HG03575 (cell line): ENCODE data around the gene ANTXR1.

Experiments used
- ATAC-seq: cut with Tn5 transposase; IDR thresholded peaks from one replicate; pipeline ENCODE4 v1.9.1; 2021; ENCODE audit not compliant: unreplicated experiment, insufficient number of reproducible peaks, low FRiP score; ENCODE audit errors: extremely low read depth

ANTXR1 gene

DNA sequence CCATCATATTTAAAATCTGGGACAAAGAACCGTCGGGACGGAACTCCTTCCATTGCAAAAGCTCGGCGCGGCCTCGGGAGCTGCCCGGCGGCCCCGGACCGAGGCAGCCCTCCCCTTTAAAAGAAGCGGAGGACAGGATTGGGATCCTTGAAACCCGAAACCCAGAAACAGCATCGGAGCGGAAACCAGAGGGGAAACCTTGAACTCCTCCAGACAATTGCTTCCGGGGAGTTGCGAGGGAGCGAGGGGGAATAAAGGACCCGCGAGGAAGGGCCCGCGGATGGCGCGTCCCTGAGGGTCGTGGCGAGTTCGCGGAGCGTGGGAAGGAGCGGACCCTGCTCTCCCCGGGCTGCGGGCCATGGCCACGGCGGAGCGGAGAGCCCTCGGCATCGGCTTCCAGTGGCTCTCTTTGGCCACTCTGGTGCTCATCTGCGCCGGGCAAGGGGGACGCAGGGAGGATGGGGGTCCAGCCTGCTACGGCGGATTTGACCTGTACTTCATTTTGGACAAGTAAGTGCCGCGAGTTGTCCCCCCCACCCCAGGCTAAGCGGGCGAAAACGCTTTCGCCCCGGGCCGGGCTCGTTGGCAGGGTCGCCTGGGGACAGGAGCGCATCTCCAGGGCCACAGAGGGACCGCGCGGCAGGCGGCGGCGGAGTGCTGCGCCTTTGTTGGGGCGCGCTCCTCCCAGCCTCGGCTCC lies at the start of gene ANTXR1:
ANTXR1 (plus strand) TSS at position 38 of the 698 bp plus-strand sequence; CDS start at position 359, 321 bp downstream.
- no peak for ATAC-seq

DNA sequence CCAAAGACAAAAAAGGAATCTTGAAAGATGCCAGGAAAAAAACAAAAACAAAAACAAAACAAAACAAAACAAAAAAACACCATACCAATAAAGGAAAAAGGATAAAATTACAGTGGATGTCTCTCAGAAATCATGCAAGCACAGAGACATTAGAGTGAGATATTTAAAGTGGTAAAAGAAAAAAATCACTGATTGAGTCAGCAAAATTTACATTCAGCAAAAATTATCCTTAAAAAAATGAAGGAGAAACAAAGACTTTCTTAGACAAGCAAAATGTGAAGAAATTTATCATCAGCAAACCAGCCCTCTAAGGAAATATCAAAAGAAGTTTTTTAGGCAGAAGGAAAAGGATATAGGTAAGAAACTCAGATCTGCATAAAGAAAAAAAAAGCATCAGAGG lies 48.7 kb upstream of the ANTXR1 start:
- ATAC-seq, result no peak

DNA sequence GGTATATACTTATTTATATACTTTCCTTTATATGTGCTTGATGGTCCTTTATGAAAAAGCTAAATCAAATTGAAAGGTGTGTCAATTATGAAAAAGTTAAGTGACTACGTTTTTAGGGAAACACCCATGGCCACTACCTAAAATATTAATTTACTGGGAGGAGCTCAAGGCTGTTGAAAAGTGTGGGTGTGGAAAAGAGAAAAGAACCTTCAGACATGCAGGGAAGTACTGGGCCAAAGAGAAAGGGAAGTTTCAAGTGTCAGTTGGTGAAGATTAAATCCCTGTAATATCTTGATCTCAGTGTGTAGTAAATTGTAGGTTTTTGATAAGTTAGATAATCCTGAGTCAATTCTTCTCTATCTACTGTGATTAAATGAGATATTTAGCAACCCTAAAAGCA lies 44.8 kb upstream of the ANTXR1 start:
- ATAC-seq, result no peak

- no peak for ATAC-seq
These were observed 43.1 kb upstream of the ANTXR1 start for GRCh38 chr2:68969736-68970490.

DNA sequence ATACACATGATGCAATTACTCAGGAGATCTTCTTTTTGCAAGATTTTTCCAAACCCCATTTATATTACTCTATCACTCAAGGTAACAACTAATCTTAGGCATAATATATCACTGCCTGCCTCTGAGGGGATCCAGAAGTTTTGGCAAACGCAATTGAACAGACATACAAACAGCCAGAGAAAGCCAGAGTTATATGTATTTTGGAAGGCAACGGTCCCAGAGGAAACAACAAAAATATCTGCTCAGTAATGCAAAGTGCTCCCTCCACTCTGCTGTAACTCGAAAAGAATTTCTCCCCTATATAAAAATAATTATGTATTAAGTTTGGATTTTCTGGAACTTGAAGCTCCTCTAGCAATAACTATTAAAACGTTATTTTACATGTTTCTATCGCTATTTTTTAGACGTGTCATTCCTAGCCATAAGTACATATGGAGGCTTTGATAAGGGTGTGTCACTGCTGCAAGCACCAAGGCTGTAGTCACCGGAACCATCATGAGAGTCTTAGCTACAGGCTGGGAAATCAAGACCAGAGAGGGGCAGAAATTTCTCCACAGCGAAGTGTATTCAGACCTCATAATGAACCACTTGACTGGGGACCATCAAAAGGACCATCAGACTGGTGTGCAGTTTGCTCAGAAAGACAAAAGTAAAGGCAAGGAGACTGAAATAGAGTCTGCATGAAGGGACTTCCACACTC lies 42.3 kb upstream of the ANTXR1 start:
- ATAC-seq, result no peak

DNA sequence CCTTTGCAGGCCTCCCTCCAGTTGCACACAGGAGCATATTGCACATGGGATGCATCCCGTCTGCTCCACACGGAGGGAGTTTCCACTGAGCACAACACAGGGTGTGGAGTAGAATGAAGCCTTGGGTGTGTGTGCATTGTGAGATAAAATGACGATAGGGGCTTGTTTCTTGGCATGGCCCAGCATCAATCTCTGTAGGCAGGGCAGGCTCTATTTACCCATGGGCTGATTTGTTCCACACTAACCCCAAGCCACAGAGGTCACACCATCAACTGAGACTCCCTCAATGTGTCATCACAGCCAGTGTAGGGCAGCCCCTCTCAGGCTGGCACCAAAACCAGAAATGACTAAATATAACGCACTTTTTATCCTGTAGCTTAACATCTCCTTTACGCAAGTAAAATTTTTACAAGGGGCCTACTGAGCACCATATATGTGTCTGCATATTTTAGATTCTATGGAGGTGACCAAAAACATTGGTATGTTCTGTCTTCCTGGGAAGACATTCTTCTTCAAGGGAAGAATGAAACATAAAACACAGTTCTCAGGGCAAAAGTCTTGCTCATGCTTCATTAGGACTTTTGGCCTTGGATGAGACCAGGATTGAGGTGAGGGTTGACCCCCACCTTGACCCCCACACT lies 41.3 kb upstream of the ANTXR1 start:
- no peak for ATAC-seq

DNA sequence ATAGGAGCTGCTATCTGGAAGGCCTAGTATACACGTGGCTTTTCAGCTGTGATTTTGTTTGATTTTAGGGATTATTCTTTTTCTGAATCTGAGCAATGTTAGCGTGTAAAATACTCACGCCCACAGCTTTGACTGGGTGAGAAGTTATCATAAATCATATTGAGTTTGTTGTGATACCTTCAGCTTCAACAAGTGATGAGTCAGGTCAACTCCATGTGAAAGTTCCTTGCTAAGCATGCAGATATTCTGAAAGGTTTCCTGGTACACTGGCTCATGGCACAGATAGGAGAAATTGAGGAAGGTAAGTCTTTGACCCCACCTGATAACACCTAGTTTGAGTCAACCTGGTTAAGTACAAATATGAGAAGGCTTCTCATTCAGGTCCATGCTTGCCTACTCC lies 38.7 kb upstream of the ANTXR1 start, which contains the start of gene GKN1:
GKN1 (plus strand) TSS at position 386 of the 400 bp plus-strand sequence. CDS start 42 bp downstream, outside the sequence.
- ATAC-seq, result no peak

GRCh38 chr2:68974946-68975665 lies 37.9 kb upstream of the ANTXR1 start:
- no peak for ATAC-seq

DNA sequence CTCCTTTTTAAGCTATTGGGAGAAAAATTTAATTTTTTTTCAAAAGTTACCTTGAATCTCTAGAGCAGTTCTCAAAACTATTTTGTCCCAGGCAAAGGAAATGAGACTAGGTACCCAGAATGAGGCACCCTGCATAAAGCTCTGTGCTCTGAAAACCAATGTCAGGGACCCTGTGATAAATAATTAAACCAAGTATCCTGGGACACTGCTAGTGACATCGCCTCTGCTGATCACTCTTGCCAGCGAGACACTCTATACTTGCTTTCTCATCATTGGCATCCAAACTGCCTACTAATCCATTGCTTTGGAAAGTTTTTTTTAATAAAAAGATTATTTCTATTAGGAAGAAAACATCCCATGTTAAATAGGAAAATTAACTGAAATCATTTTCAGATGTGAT lies 37.1 kb upstream of the ANTXR1 start:
- no peak for ATAC-seq

- no peak for ATAC-seq
These were observed 35.5 kb upstream of the ANTXR1 start for GRCh38 chr2:68977453-68977852.

DNA sequence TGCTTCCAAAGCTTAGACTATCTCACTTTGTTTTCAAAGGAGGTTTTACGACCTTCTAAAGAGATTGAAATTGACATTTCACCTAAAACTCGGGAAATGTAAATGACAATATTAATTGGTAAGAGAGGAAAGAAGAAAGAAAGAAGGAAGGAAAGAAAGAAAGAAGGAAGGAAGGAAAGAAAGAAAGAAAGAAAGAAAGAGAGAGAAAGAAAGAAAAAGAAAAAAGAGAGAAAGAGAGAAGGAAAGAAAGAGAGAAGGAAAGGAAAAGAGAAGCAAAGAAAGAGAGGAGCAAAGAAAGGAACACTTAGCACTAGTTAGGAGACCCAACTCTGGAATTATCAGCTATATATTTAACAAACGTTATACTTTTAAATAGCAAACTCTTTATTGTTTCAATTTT lies 34.9 kb upstream of the ANTXR1 start:
- ATAC-seq, result no peak

DNA sequence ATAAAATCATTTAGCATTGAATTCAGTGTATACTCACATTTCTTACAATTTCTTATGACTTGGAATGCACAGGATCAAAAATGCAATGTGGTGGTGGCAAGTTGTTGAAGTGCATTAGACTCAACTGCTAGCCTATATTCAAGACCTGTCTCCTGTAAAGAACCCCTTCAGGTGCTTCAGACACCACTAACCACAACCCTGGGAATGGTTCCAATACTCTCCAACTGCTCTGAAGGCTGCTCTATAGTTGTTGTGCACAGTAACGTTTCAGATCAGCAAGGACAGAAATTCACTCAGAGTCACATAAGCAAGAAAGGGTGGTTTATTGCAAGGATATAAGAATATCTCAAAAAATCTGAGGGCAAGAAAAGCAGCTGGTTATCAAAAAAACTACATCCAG lies 32.0 kb upstream of the ANTXR1 start:
- no peak for ATAC-seq

GRCh38 chr2:68987021-68987503 lies 25.9 kb upstream of the ANTXR1 start:
- no peak for ATAC-seq

DNA sequence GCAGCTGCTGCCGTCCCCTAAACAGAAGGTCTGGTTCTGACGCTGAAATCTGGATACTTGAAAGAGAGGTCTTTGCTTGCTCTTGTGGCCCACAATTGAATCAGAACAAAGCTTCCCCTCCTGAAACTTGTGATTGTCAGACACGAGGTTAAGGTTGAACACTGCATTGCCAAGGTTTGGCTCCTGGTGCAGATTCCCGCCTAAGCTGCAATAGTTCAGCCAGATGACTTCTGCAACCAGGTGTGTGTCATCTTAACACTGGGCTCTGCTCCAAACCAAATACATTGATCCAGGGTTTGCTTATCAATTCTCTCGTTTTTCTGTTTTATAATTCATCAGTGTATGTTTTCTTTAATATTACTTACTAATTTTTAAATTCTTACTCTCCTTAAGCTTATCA lies 23.9 kb upstream of the ANTXR1 start:
- ATAC-seq, result no peak

DNA sequence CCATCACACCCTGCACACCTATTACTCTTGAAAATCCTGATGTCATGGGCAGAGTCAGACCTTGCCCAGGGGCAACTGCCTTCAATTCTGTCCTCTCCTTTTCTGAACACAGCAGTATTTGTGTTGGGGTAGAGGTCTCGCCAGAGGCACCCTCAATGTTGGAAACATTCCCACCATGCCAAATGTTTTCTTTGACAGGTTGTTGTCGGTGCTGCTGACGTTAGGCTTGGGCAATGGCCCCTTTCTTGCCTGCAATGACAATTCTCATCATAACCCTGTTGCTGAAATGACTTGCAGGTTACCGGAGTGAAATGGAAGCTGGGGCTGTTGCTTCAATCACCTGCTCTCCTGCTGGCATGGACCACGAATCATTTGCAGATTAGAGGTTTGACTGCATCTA lies 20.6 kb upstream of the ANTXR1 start:
- no peak for ATAC-seq

DNA sequence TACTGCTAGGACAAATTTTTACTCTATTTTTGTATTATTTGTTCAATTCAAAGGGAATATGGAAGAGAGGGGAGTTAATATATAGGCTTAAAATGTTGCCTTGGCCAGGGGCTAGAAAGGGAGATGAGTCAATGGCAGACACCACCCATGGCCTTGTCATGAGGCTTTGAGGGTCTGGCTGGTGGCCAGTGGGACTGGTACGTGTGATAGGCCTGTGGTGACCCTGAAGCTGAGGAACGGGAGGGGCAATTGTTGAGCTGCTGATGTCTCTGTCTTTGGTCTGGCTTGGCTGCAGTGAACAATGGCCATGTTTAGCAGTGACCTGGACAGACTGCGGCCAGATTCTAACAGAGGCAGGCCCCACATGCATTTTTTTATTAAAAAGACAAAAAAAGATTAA lies 20.0 kb upstream of the ANTXR1 start:
- no peak for ATAC-seq

DNA sequence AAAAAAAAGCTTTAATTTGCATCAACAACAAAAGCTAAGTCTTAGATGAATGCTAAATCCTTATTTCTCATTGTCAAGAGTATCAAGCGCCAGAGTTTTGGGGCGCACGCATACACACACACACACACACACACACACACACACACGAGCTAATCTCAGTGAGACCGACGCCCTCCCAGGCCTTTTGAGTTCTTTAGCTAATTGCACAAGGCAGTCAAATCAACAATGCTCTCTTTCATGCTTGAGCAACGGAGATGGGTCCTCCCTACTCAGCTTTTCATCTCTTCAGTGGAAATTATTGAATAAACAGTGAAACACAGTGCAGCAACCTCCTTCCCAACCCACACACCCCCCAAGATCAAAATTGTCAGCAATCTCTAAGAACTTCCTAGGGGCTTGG lies 19.3 kb upstream of the ANTXR1 start:
- ATAC-seq, result no peak

- no peak for ATAC-seq
These were observed 18.1 kb upstream of the ANTXR1 start for GRCh38 chr2:68994864-68995263.

DNA sequence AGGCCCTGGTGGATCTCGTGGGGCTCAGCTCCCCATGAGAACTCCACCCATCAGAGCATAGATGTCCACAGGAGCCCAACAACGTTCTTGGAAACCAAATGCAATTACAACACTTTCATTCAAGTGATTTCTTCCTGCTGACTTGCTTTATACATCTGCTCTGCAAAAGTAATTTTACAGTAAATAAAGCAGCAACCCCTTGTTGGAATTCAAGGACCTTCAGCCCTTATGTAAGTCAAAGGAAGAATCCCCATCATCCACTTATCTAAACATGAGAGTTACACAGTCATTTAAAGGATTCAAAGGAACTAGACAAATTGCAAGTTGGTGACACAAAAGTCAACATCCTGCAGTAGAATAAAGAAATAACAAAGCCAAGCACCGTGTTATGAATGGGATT lies 17.1 kb upstream of the ANTXR1 start:
- ATAC-seq, result no peak
